K562 (cell line): Measurements from ENCODE around the gene CBFA2T2. TPM values are rescaled to one million over a fixed set of nuclear protein-coding genes. Genes with fewer than 3 reads are reported as not detected.

Source experiments
- ATAC-seq: fragments of 200-7000 bp; cut with Tn5 transposase; 3 replicates; pipeline ENCODE4 v1.9.1; 2020; ENCODE audit warnings: moderate library complexity
- BruUV-seq: library from RNA; stranded (reverse); fragments of 400-500 nt; replicated peaks from 2 replicates; lab custom pipeline; 2021; lab: Mats Ljungman, UMichigan
- CTCF ChIA-PET: fragments of 300-600 bp; formaldehyde crosslinking; extraction: SDS; loops from one replicate; lab custom pipeline; 2021; ENCODE audit warnings: low intra/inter-chr PET ratio; lab: Yijun Ruan, JAX
- POLR2A ChIA-PET: fragments of 300-600, 350-650 bp; sonication (Branson Sonifier 250); formaldehyde crosslinking; extraction: SDS; loops from one replicate; lab custom pipeline; 2021; ENCODE audit warnings: antibody characterized with exemption, inconsistent platforms; lab: Yijun Ruan, JAX
- DNase-seq, 4 experiments: peaks; one replicate each; pipeline versions ENCODE4 v3.0.0 to v3.0.0-alpha.2; 2011 to 2018; ENCODE audit warnings: low spot score in 3 of 4, mixed read lengths in 3 of 4; ENCODE audit errors: extremely low read depth in 1 of 4
- FAIRE-seq: peaks from 2 replicates; lab custom pipeline; 2011; peaks lifted over from hg19 to GRCh38; lab: Jason Lieb, UNC
- H2AFZ ChIP-seq: 2 replicates; pipeline ENCODE4 v1.6.0; 2011; ENCODE audit warnings: low read depth, low read length, control low read depth, inconsistent platforms
- H3K27ac ChIP-seq: fragments of 200-600 bp; 3 replicates; pipeline ENCODE4 v1.8.0; 2011; ENCODE audit warnings: low read depth, mild to moderate bottlenecking, control low read depth, inconsistent platforms, low read length, moderate library complexity, mixed read lengths; ENCODE audit errors: extremely low read depth
- H3K27me3 ChIP-seq, 2 experiments: fragments of 300-600 bp in 1 of 2; 2 replicates in 1 of 2; 3 replicates in 1 of 2; pipeline versions ENCODE4 v1.6.0 to v1.8.0; 2011; ENCODE audit warnings: inconsistent platforms in 2 of 2, low read length in 2 of 2, mild to moderate bottlenecking in 1 of 2, mixed read lengths in 1 of 2, moderate library complexity in 1 of 2; ENCODE audit not compliant: control insufficient read depth in 2 of 2, insufficient read depth in 2 of 2
- H3K36me3 ChIP-seq: fragments of 300-600 bp; 3 replicates; pipeline ENCODE4 v1.8.0; 2011; ENCODE audit warnings: mild to moderate bottlenecking, low read length, inconsistent platforms; ENCODE audit not compliant: control insufficient read depth, insufficient read depth
- H3K4me1 ChIP-seq, 2 experiments: fragments of 200-600 bp in 1 of 2; replicated peaks in 1 of 2; 2 replicates in 1 of 2; 3 replicates in 1 of 2; pipeline versions ENCODE4 v1.5.1 to v1.8.0; 2011; ENCODE audit warnings: inconsistent platforms in 2 of 2, low read length in 2 of 2, mild to moderate bottlenecking in 1 of 2, mixed read lengths in 1 of 2, moderate library complexity in 1 of 2; ENCODE audit not compliant: control insufficient read depth in 2 of 2, insufficient read depth in 2 of 2
- H3K4me2 ChIP-seq: 2 replicates; pipeline ENCODE4 v1.6.1; 2011; ENCODE audit warnings: low read length, control low read depth, inconsistent platforms, mixed read lengths; ENCODE audit not compliant: insufficient read depth
- H3K4me3 ChIP-seq: fragments of 200-600 bp; sonication (generic), shearing (Covaris generic); 2 replicates; pipeline ENCODE4 v1.5.1; 2016; ENCODE audit warnings: control low read depth, inconsistent platforms
- H3K79me2 ChIP-seq: fragments of 200-600 bp; 3 replicates; pipeline ENCODE4 v1.8.0; 2011; ENCODE audit warnings: low read length, inconsistent platforms; ENCODE audit not compliant: control insufficient read depth, insufficient read depth
- H3K9ac ChIP-seq, 2 experiments: 2 replicates each; pipeline versions ENCODE4 v1.6.0 to v1.6.1; 2011; ENCODE audit warnings: low read depth in 2 of 2, low read length in 2 of 2, control low read depth in 1 of 2, inconsistent platforms in 1 of 2, mild to moderate bottlenecking in 1 of 2, mixed read lengths in 1 of 2; ENCODE audit not compliant: insufficient read depth in 1 of 2
- H3K9me1 ChIP-seq: one replicate; pipeline ENCODE4 v1.6.0; 2011; ENCODE audit warnings: inconsistent platforms, mild to moderate bottlenecking, low read length, moderate library complexity; ENCODE audit not compliant: control insufficient read depth, insufficient read depth
- H3K9me3 ChIP-seq: replicated peaks from 2 replicates; pipeline ENCODE4 v1.5.1; 2011; ENCODE audit warnings: low read depth, low read length, inconsistent platforms; ENCODE audit not compliant: control insufficient read depth, insufficient read depth
- H4K20me1 ChIP-seq: replicated peaks from 2 replicates; pipeline ENCODE4 v1.6.1; 2011; ENCODE audit warnings: low read length, inconsistent platforms, mixed read lengths; ENCODE audit not compliant: control insufficient read depth, insufficient read depth
- ADNP ChIP-seq: fragments of 200-800 bp; sonication (Bioruptor generic); IDR thresholded peaks from 2 replicates; pipeline ENCODE4 v1.6.1; 2016; ENCODE audit warnings: missing genetic modification characterization, missing compliant biosample characterization
- ARNT ChIP-seq, 2 experiments: fragments of 450-650 bp; IDR thresholded peaks; 2 replicates each; pipeline ENCODE4 v1.6.1; 2016; ENCODE audit warnings: mild to moderate bottlenecking in 1 of 2
- COPS2 ChIP-seq: fragments of 450-650 bp; conservative IDR thresholded peaks from 2 replicates; pipeline ENCODE4 v1.6.1; 2016; ENCODE audit warnings: mild to moderate bottlenecking, moderate library complexity
- EWSR1 ChIP-seq: fragments of 450-650 bp; IDR thresholded peaks from 2 replicates; pipeline ENCODE4 v1.6.1; 2018; ENCODE audit warnings: borderline replicate concordance, mild to moderate bottlenecking, low read depth, moderate library complexity; ENCODE audit not compliant: partially characterized antibody
- FOXK2 ChIP-seq, 2 experiments: fragments of 450-650 bp; IDR thresholded peaks in 1 of 2; conservative IDR thresholded peaks in 1 of 2; 2 replicates each; pipeline ENCODE4 v1.6.1; 2016; ENCODE audit warnings: low read depth in 2 of 2, mild to moderate bottlenecking in 1 of 2
- GABPA ChIP-seq: fragments of 200-800 bp; sonication (Bioruptor generic); conservative IDR thresholded peaks from 2 replicates; pipeline ENCODE4 v1.6.1; 2016; ENCODE audit warnings: low read depth, missing genetic modification characterization, missing compliant biosample characterization
- KAT8 ChIP-seq: fragments of 450-650 bp; IDR thresholded peaks from 2 replicates; pipeline ENCODE4 v1.6.1; 2016; ENCODE audit warnings: low read depth, mild to moderate bottlenecking
- MCM5 ChIP-seq: fragments of 450-650 bp; IDR thresholded peaks from 2 replicates; pipeline ENCODE4 v1.6.1; 2016; ENCODE audit warnings: low read depth
- MYBL2 ChIP-seq, 2 experiments: fragments of 450-650 bp in 1 of 2; sonication (generic) in 1 of 2; formaldehyde crosslinking in 1 of 2; IDR thresholded peaks; 2 replicates each; pipeline versions ENCODE4 v1.6.1 to v1.8.1; 2017 to 2022; ENCODE audit warnings: borderline replicate concordance in 1 of 2, inconsistent platforms in 1 of 2, low read depth in 1 of 2, mild to moderate bottlenecking in 1 of 2, missing genetic modification reagents in 1 of 2, moderate library complexity in 1 of 2
- PHB ChIP-seq: fragments of 250-450 bp; sonication (Bioruptor Pico); IDR thresholded peaks from 2 replicates; pipeline ENCODE4 v1.5.0; 2021
- POLR2AphosphoS5 ChIP-seq: IDR thresholded peaks from 2 replicates; pipeline ENCODE4 v1.6.1; 2011; ENCODE audit warnings: mild to moderate bottlenecking, low read depth, low read length, moderate library complexity; ENCODE audit not compliant: control insufficient read depth, insufficient read depth
- RBM17 ChIP-seq: fragments of 200-400 bp; formaldehyde crosslinking; IDR thresholded peaks from 2 replicates; pipeline ENCODE4 v1.6.1; 2017; ENCODE audit warnings: low read depth, mild to moderate bottlenecking, low read length, borderline replicate concordance
- RBM34 ChIP-seq: fragments of 200-400 bp; formaldehyde crosslinking; IDR thresholded peaks from 2 replicates; pipeline ENCODE4 v1.6.1; 2018; ENCODE audit warnings: low read length, borderline replicate concordance; ENCODE audit not compliant: insufficient read depth
- SMAD3 ChIP-seq: fragments of 450-650 bp; formaldehyde crosslinking; conservative IDR thresholded peaks from 2 replicates; pipeline ENCODE4 v1.4.0; 2020; ENCODE audit warnings: mild to moderate bottlenecking
- SNRNP70 ChIP-seq: fragments of 200-400 bp; formaldehyde crosslinking; optimal IDR thresholded peaks from 2 replicates; pipeline ENCODE3; 2017; ENCODE audit warnings: low read depth, low read length
- SREBF1 ChIP-seq: fragments of 150-350 bp; IDR thresholded peaks from 2 replicates; pipeline ENCODE4 v1.6.1; 2014; ENCODE audit warnings: antibody characterized with exemption, low read depth, low read length, borderline replicate concordance
- ZNF586 ChIP-seq: fragments of 450-650 bp; formaldehyde crosslinking; conservative IDR thresholded peaks from 2 replicates; pipeline ENCODE4 v1.4.0; 2020; ENCODE audit warnings: mild to moderate bottlenecking, moderate library complexity
- whole genome bisulfite sequencing: fragments of 100-300 bp; shearing (Covaris generic); methylation state at CpG from one replicate; pipeline ENCODE4 v1.1.6; 2016; ENCODE audit warnings: low coverage, mixed read lengths; ENCODE audit not compliant: insufficient coverage; ENCODE audit errors: missing lambda C conversion rate; 5-methylcytosine and 5-hydroxymethylcytosine counted together
- in situ Hi-C: fragments of 300-500 bp; cut with MboI; formaldehyde crosslinking; loops from 4 replicates; pipeline ENCODE4 v1.15.0; 2018; ENCODE audit warnings: inconsistent platforms, mixed read lengths
- intact Hi-C: fragments of 100-400 bp; cut with micrococcal nuclease; formaldehyde crosslinking; loops from 2 replicates; pipeline ENCODE4 v1.14.2; 2022
- polyA plus RNA-seq, 8 experiments: library from polyadenylated mRNA; depleted of rRNA in 4 of 8; stranded (reverse) in 5 of 8; unstranded in 3 of 8; fragments of >200 nt; fragmentation: Nextera tagmentation in 2 of 8; fragmentation: Illumina TruSeq in 1 of 8; extraction: Ambion mirVana in 2 of 8; extraction: Trizol in 1 of 8; gene quantifications; 2 replicates each; pipeline versions ENCODE4 v1.2.1 to v1.2.3, GENCODE V29; 2011 to 2014; ENCODE audit warnings: inconsistent platforms in 1 of 8, missing spikeins in 1 of 8
- total RNA-seq, 7 experiments: library from RNA; depleted of rRNA in 6 of 7; stranded (reverse); fragments of >200 nt in 6 of 7; fragmentation: Illumina TruSeq in 2 of 7; extraction: Trizol in 2 of 7; gene quantifications; 2 replicates each; pipeline versions ENCODE4 v1.2.1 to v1.2.3, GENCODE V29; 2011 to 2021; ENCODE audit warnings: low replicate concordance in 1 of 7

The CBFA2T2 gene
- total and polyA plus RNA-seq, 9 of the 15 experiments (the other 6 are each of a cell fraction or from before 2014, with no cell fraction given) = 0.27 to 9.6 (median 5.8) TPM

DNA sequence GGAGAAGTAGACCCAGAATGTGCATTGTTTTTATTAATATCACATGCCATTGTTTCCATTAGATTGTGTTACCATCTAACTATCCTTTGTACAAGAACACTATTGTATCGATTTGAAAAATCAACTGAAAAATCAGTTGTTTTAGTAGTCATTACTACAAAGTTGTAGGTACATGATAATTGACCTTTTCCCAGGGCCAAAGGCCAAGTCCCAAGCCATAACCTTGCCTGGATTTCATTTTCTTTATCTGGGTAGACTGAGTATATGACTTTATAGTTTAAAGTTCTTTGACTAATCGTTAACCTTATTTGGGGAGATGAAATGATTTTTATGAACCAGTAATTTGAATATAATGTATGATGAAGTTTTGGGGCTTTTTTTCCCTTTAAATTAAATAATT lies 93.2 kb downstream of the CBFA2T2 start:
- no peak for ATAC-seq
- H3K4me1 ChIP-seq = no peaks in the 10 kb centered on the region
- H3K4me2 ChIP-seq = no peak overlapping the region
- BruUV-seq = no TSS peak
- DNase-seq = no peak
- no peak overlapping the region for H2AFZ ChIP-seq
- no peak overlapping the region for H3K4me3 ChIP-seq
- no peaks in the 10 kb centered on the region for H4K20me1 ChIP-seq
- no peak for FAIRE-seq
- H3K9me1 ChIP-seq = no peaks in the 10 kb centered on the region
- no peaks in the 10 kb centered on the region for H3K79me2 ChIP-seq
- no peaks in the 10 kb centered on the region for H3K9me3 ChIP-seq
- no peak overlapping the region for H3K27ac ChIP-seq
- H3K36me3 ChIP-seq = no peaks in the 10 kb centered on the region
- no peak overlapping the region for H3K9ac ChIP-seq
- intact Hi-C loops (no loop called here), in situ Hi-C loops (no loop called here)
- ChIA-PET POLR2A (no interaction called here), CTCF (no interaction called here)
- no peaks in the 10 kb centered on the region for H3K27me3 ChIP-seq
- WGBS = 45% methylated on average over 2 of the region's 2 CpGs
- TF ChIP-seq MCM5 (no peak), RBM34 (no peak), KAT8 (no peak), MYBL2 (IDR thresholded peaks at IDR 0.05; ENCODE audit: low read depth) (no peak), MYBL2 (CRISPR knock-in tag; IDR thresholded peaks at IDR 0.05; ENCODE audit: borderline replicate concordance) (no peak), ARNT (IDR thresholded peaks at IDR 0.05) (no peak), GABPA (no peak), SMAD3 (CRISPR knock-in tag) (no peak), ADNP (tag) (no peak), COPS2 (no peak), PHB (CRISPR knock-in tag) (no peak), ZNF586 (no peak), EWSR1 (no peak), RBM17 (no peak), FOXK2 (conservative IDR thresholded peaks at IDR 0.05 in 1 of 2, IDR thresholded peaks at IDR 0.05 in 1 of 2; ENCODE audit: low read depth in 2 of 2) (no peak), POLR2AphosphoS5 (no peak), SREBF1 (no peak), SNRNP70 (no peak)
